H1 (cell line): ENCODE results near the gene SMIM41. TPM values are rescaled to one million over a fixed set of nuclear protein-coding genes. Genes with fewer than 3 reads are reported as not detected.

Source experiments
- CBX8 ChIP-seq: fragments of 300-800, 300-1000 bp; sonication (generic); IDR thresholded peaks from 2 replicates; pipeline ENCODE4 v1.7.1; 2016; ENCODE audit warnings: low read depth, low read length, borderline replicate concordance
- EGR1 ChIP-seq: IDR thresholded peaks from 2 replicates; pipeline ENCODE4 v1.6.1; 2011; ENCODE audit warnings: low read depth, low read length, borderline replicate concordance
- GABPA ChIP-seq: IDR thresholded peaks from 2 replicates; pipeline ENCODE4 v1.6.1; 2011; ENCODE audit warnings: mild to moderate bottlenecking, low read length, moderate library complexity, borderline replicate concordance; ENCODE audit not compliant: insufficient read depth
- MAFK ChIP-seq: IDR thresholded peaks from 2 replicates; pipeline ENCODE4 v1.6.1; 2012; ENCODE audit warnings: low read depth, mild to moderate bottlenecking, improper control_type of control experiment, low read length
- PHF8 ChIP-seq: fragments of 200-600 bp; sonication (generic); conservative IDR thresholded peaks from 2 replicates; pipeline ENCODE4 v1.7.1; 2012; ENCODE audit warnings: low read depth, mild to moderate bottlenecking, inconsistent platforms, low read length, moderate library complexity
- POU5F1 ChIP-seq: IDR thresholded peaks from 2 replicates; pipeline ENCODE4 v1.6.1; 2011; ENCODE audit warnings: low read depth, mild to moderate bottlenecking, low read length, moderate library complexity
- RBBP5 ChIP-seq: IDR thresholded peaks from 2 replicates; pipeline ENCODE4 v1.7.1; 2012; ENCODE audit warnings: low read depth, mild to moderate bottlenecking, inconsistent platforms, low read length, moderate library complexity, borderline replicate concordance
- RNF2 ChIP-seq: fragments of 200-900, 300-1000 bp; sonication (generic); IDR thresholded peaks from 2 replicates; pipeline ENCODE4 v1.7.1; 2016; ENCODE audit warnings: borderline replicate concordance, low read depth, mild to moderate bottlenecking, antibody characterized with exemption, low read length; ENCODE audit not compliant: poor library complexity, severe bottlenecking; ENCODE audit errors: missing control alignments
- TAF7 ChIP-seq: optimal IDR thresholded peaks from 2 replicates; pipeline ENCODE3; 2011; ENCODE audit warnings: low read depth, mild to moderate bottlenecking, inconsistent platforms, low read length, moderate library complexity, borderline replicate concordance
- TCF12 ChIP-seq: IDR thresholded peaks from 2 replicates; pipeline ENCODE4 v1.6.1; 2011; ENCODE audit warnings: low read depth, mild to moderate bottlenecking, low read length
- USF2 ChIP-seq: IDR thresholded peaks from 2 replicates; pipeline ENCODE4 v1.6.1; 2011; ENCODE audit warnings: low read length, improper control_type of control experiment
- polyA plus RNA-seq, 7 experiments: library from polyadenylated mRNA; depleted of rRNA in 3 of 7; stranded (reverse) in 5 of 7; unstranded in 2 of 7; fragments of >200 nt in 5 of 7; fragments of 200-250 nt in 2 of 7; gene quantifications; 1 replicate in 5 of 7; 2 replicates in 1 of 7; 4 replicates in 1 of 7; pipeline versions ENCODE4 v1.2.1 to v1.2.3, GENCODE V29; 2011 to 2013; ENCODE audit warnings: missing spikeins in 2 of 7, mixed read lengths in 2 of 7
- total RNA-seq: library from RNA; stranded (reverse); fragmentation: NEBNext Ultra II Directional; extraction: Animal tissue kit (Norgen Biotek cat#: 25700); gene quantifications from 2 replicates; pipeline ENCODE4 v1.2.1, GENCODE V29; 2021

SMIM41 gene
- total and polyA plus RNA-seq, 2 of the 8 experiments (the other 6 are each of a cell fraction or from before 2014, with no cell fraction given) = 0.28 to 0.98 TPM

- no peak for TF ChIP-seq RNF2
- no peak for TF ChIP-seq TAF7
- TF ChIP-seq EGR1 = no peak
- no peak for TF ChIP-seq RBBP5
- no peak for TF ChIP-seq GABPA
- TF ChIP-seq USF2 = no peak
- no peak for TF ChIP-seq MAFK
- TF ChIP-seq CBX8 = no peak
- no peak for TF ChIP-seq POU5F1
- no peak for TF ChIP-seq PHF8
- no peak for TF ChIP-seq TCF12
These were observed 78.2 kb downstream of the SMIM41 start (continued) for GRCh38 chr12:52157566-52158150.

Other genes with a start within 250 kb of the SMIM41 start
- 6.5 and 7.5 TPM in 2 replicates for gene FIGNL2, start 231.0 kb upstream of the SMIM41 start, total RNA-seq
- gene FIGNL2, start 231.0 kb upstream of the SMIM41 start, polyA plus RNA-seq (2011; rRNA removed) = 7.1 and 10.9 TPM in 2 replicates
- gene ANKRD33, start 191.6 kb upstream of the SMIM41 start, total RNA-seq = 0.19 and 0.41 TPM in 2 replicates
- gene ANKRD33, start 191.6 kb upstream of the SMIM41 start, polyA plus RNA-seq (2011; rRNA removed) = 0.53 and 1.5 TPM in 2 replicates
- 0.09 TPM in 1 of 2 replicates, not detected in the other for gene ACVRL1, start 172.2 kb upstream of the SMIM41 start, total RNA-seq
- 0.35 and 0.50 TPM in 2 replicates for gene ACVRL1, start 172.2 kb upstream of the SMIM41 start, polyA plus RNA-seq (2011; rRNA removed)
- gene ACVR1B, start 128.0 kb upstream of the SMIM41 start, total RNA-seq = 13.5 and 16.0 TPM in 2 replicates
- gene ACVR1B, start 128.0 kb upstream of the SMIM41 start, polyA plus RNA-seq (2011; rRNA removed) = 19.2 and 24.7 TPM in 2 replicates
- 4.1 and 4.9 TPM in 2 replicates for gene TAMALIN, start 72.8 kb upstream of the SMIM41 start, total RNA-seq
- 2.6 and 3.2 TPM in 2 replicates for gene TAMALIN, start 72.8 kb upstream of the SMIM41 start, polyA plus RNA-seq (2011; rRNA removed)
- 18.7 and 19.3 TPM in 2 replicates for gene NR4A1, start 28.3 kb upstream of the SMIM41 start, total RNA-seq
- gene NR4A1, start 28.3 kb upstream of the SMIM41 start, polyA plus RNA-seq (2011; rRNA removed) = 23.3 and 36.0 TPM in 2 replicates
- gene ATG101, start 9.7 kb upstream of the SMIM41 start, total RNA-seq = 48.9 and 49.8 TPM in 2 replicates
- 55.9 and 64.9 TPM in 2 replicates for gene ATG101, start 9.7 kb upstream of the SMIM41 start, polyA plus RNA-seq (2011; rRNA removed)
- gene KRT80, start 112.3 kb downstream of the SMIM41 start, total RNA-seq = 0.08 TPM in 1 of 2 replicates, not detected in the other
- 0.05 and 0.06 TPM in 2 replicates for gene KRT80, start 112.3 kb downstream of the SMIM41 start, polyA plus RNA-seq (2011; rRNA removed)
- gene KRT7, start 153.5 kb downstream of the SMIM41 start, total RNA-seq = 13.2 and 16.5 TPM in 2 replicates
- 19.0 and 25.6 TPM in 2 replicates for gene KRT7, start 153.5 kb downstream of the SMIM41 start, polyA plus RNA-seq (2011; rRNA removed)
- gene KRT86, start 194.9 kb downstream of the SMIM41 start, total RNA-seq = 0.15 TPM in 1 of 2 replicates, not detected in the other
- 0.09 and 0.12 TPM in 2 replicates for gene KRT86, start 194.9 kb downstream of the SMIM41 start, polyA plus RNA-seq (2011; rRNA removed)
- not detected in 2 replicates for gene KRT81, start 211.8 kb downstream of the SMIM41 start, total RNA-seq
- gene KRT81, start 211.8 kb downstream of the SMIM41 start, polyA plus RNA-seq (2011; rRNA removed) = not detected in 2 replicates
- not detected in 2 replicates for gene KRT83, start 241.7 kb downstream of the SMIM41 start, total RNA-seq
- not detected in 2 replicates for gene KRT83, start 241.7 kb downstream of the SMIM41 start, polyA plus RNA-seq (2011; rRNA removed)